GM19328 (cell line): ENCODE measurements around the gene SLC16A9.
"Not testable (repeated sequence)": the region's sequence is repeated elsewhere in the genome, so short reads cannot be mapped to it uniquely, and the experiment has no call there.

Source experiments
- ATAC-seq: cut with Tn5 transposase; IDR thresholded peaks from one replicate; pipeline ENCODE4 v1.9.1; 2021; ENCODE audit warnings: mild to moderate bottlenecking, moderate library complexity; ENCODE audit not compliant: unreplicated experiment

SLC16A9 gene

GRCh38 chr10:59709395-59710125, at the start of gene SLC16A9:
SLC16A9 (minus strand) TSS chr10:59709850; CDS start chr10:59684291, 25,559 bp downstream.
- ATAC-seq: peak; percentile 83

GRCh38 chr10:59757966-59758365, 48.3 kb upstream of the SLC16A9 start:
- ATAC-seq: no peak

GRCh38 chr10:59754951-59755350, 45.3 kb upstream of the SLC16A9 start:
- no peak for ATAC-seq

- no peak for ATAC-seq
Observed at GRCh38 chr10:59753267-59753666, 43.6 kb upstream of the SLC16A9 start, which contains the start of gene MRLN. MRLN (minus strand) TSS chr10:59753455.

- no peak for ATAC-seq
Observed at GRCh38 chr10:59752278-59752940, 42.8 kb upstream of the SLC16A9 start.

- no peak for ATAC-seq
Observed at GRCh38 chr10:59750155-59750945, 40.7 kb upstream of the SLC16A9 start.

- no peak for ATAC-seq
Observed at GRCh38 chr10:59748834-59749233, 39.2 kb upstream of the SLC16A9 start.

GRCh38 chr10:59745163-59745650, 35.6 kb upstream of the SLC16A9 start:
- no peak for ATAC-seq

GRCh38 chr10:59744762-59745161, 35.1 kb upstream of the SLC16A9 start:
- not testable (repeated sequence) for ATAC-seq

GRCh38 chr10:59744156-59744555, 34.5 kb upstream of the SLC16A9 start:
- not testable (repeated sequence) for ATAC-seq

- ATAC-seq: no peak
Observed at GRCh38 chr10:59741583-59741982, 31.9 kb upstream of the SLC16A9 start.

- no peak for ATAC-seq
Observed at GRCh38 chr10:59741048-59741447, 31.4 kb upstream of the SLC16A9 start.

- ATAC-seq: no peak
Observed at GRCh38 chr10:59736749-59737148, 27.1 kb upstream of the SLC16A9 start.

GRCh38 chr10:59735296-59735695, 25.6 kb upstream of the SLC16A9 start:
- no peak for ATAC-seq

GRCh38 chr10:59734014-59734462, 24.4 kb upstream of the SLC16A9 start:
- ATAC-seq: no peak

GRCh38 chr10:59733321-59734013, 23.8 kb upstream of the SLC16A9 start:
- not testable (repeated sequence) for ATAC-seq

- ATAC-seq: not testable (repeated sequence)
Observed at GRCh38 chr10:59732849-59733248, 23.2 kb upstream of the SLC16A9 start.

- ATAC-seq: not testable (repeated sequence)
Observed at GRCh38 chr10:59729167-59729566, 19.5 kb upstream of the SLC16A9 start.

- ATAC-seq: no peak
Observed at GRCh38 chr10:59724098-59724938, 14.7 kb upstream of the SLC16A9 start.

GRCh38 chr10:59720377-59720776, 10.7 kb upstream of the SLC16A9 start:
- no peak for ATAC-seq
